HG02571 (cell line): ENCODE data around the gene VPREB1.
"Not testable (repeated sequence)": the region's sequence is repeated elsewhere in the genome, so short reads cannot be mapped to it uniquely, and the experiment has no call there.

Source experiments
- ATAC-seq: cut with Tn5 transposase; IDR thresholded peaks from one replicate; pipeline ENCODE4 v1.9.1; 2021; ENCODE audit warnings: mild to moderate bottlenecking, moderate library complexity; ENCODE audit not compliant: unreplicated experiment

The VPREB1 gene

GRCh38 chr22:22244316-22245250 is at the start of gene VPREB1:
Gene VPREB1 (plus strand): TSS chr22:22244786. CDS start chr22:22244814, 28 bp downstream.
- ATAC-seq, result no peak

GRCh38 chr22:22194931-22195264 is 49.7 kb upstream of the VPREB1 start:
- no peak for ATAC-seq

- ATAC-seq, result peak; percentile 64
These were observed 49.1 kb upstream of the VPREB1 start for GRCh38 chr22:22195265-22196017.

- ATAC-seq, result peak; percentile 68
These were observed 48.5 kb upstream of the VPREB1 start for GRCh38 chr22:22196018-22196533.

GRCh38 chr22:22196833-22197477 is 47.6 kb upstream of the VPREB1 start:
- ATAC-seq, result no peak

GRCh38 chr22:22197993-22198402 is 46.6 kb upstream of the VPREB1 start:
- ATAC-seq, result no peak

GRCh38 chr22:22198751-22199150 is 45.8 kb upstream of the VPREB1 start:
- ATAC-seq, result no peak

GRCh38 chr22:22199634-22200033 is 45.0 kb upstream of the VPREB1 start:
- no peak for ATAC-seq

GRCh38 chr22:22200569-22201184 is 43.9 kb upstream of the VPREB1 start:
- no peak for ATAC-seq

- ATAC-seq, result no peak
These were observed 43.2 kb upstream of the VPREB1 start for GRCh38 chr22:22201185-22201929.

- ATAC-seq, result no peak
These were observed 42.6 kb upstream of the VPREB1 start for GRCh38 chr22:22201930-22202343.

- no peak for ATAC-seq
These were observed 41.3 kb upstream of the VPREB1 start for GRCh38 chr22:22203048-22203971.

- ATAC-seq, result no peak
These were observed 36.6 kb upstream of the VPREB1 start for GRCh38 chr22:22207845-22208564.

GRCh38 chr22:22208652-22209051 is 35.9 kb upstream of the VPREB1 start:
- no peak for ATAC-seq

GRCh38 chr22:22209080-22209640 is 35.4 kb upstream of the VPREB1 start:
- not testable (repeated sequence) for ATAC-seq

- ATAC-seq, result no peak
These were observed 34.2 kb upstream of the VPREB1 start for GRCh38 chr22:22210375-22210774.

GRCh38 chr22:22210889-22211833 is 33.4 kb upstream of the VPREB1 start:
- no peak for ATAC-seq
